WTC11 (cell line): Measurements from ENCODE around the gene DCST2.

ENCODE experiments used
- ELF4 ChIP-seq: sonication (generic); formaldehyde crosslinking; IDR thresholded peaks from 2 replicates; pipeline ENCODE4 v1.8.1; 2022; ENCODE audit warnings: low read depth, mild to moderate bottlenecking, moderate library complexity, missing genetic modification reagents
- FOXJ3 ChIP-seq: sonication (generic); formaldehyde crosslinking; IDR thresholded peaks from 2 replicates; pipeline ENCODE4 v1.9.0; 2021; ENCODE audit warnings: missing genetic modification reagents, mild to moderate bottlenecking, borderline replicate concordance
- IRF2 ChIP-seq: sonication (generic); formaldehyde crosslinking; IDR thresholded peaks from 2 replicates; pipeline ENCODE4 v1.8.0; 2022; ENCODE audit warnings: low read depth, missing genetic modification reagents, borderline replicate concordance
- MAX ChIP-seq: sonication (generic); formaldehyde crosslinking; IDR thresholded peaks from 2 replicates; pipeline ENCODE4 v1.8.0; 2022; ENCODE audit warnings: mild to moderate bottlenecking, missing genetic modification reagents
- NR1H2 ChIP-seq: sonication (generic); formaldehyde crosslinking; IDR thresholded peaks from 2 replicates; pipeline ENCODE4 v1.9.0; 2021; ENCODE audit warnings: mild to moderate bottlenecking, moderate library complexity, missing genetic modification reagents
- NR2C2 ChIP-seq: sonication (generic); formaldehyde crosslinking; IDR thresholded peaks from 2 replicates; pipeline ENCODE4 v1.8.0; 2022; ENCODE audit warnings: mild to moderate bottlenecking, missing genetic modification reagents
- PREB ChIP-seq: sonication (generic); formaldehyde crosslinking; IDR thresholded peaks from 2 replicates; pipeline ENCODE4 v1.8.1; 2022; ENCODE audit warnings: mild to moderate bottlenecking, missing genetic modification reagents, moderate library complexity, borderline replicate concordance
- TEAD4 ChIP-seq: sonication (generic); formaldehyde crosslinking; IDR thresholded peaks from 2 replicates; pipeline ENCODE4 v1.8.0; 2022; ENCODE audit warnings: mild to moderate bottlenecking, missing genetic modification reagents
- TP53 ChIP-seq: sonication (generic); formaldehyde crosslinking; IDR thresholded peaks from 2 replicates; pipeline ENCODE4 v1.8.1; 2023; ENCODE audit warnings: mild to moderate bottlenecking, missing genetic modification reagents
- TF ChIP-seq, protein P1 (sequence below): fragments of 200-600 bp; IDR thresholded peaks from 2 replicates; pipeline ENCODE4 v1.8.0; 2022; ENCODE audit warnings: antibody characterized with exemption
- TF ChIP-seq, protein P2 (sequence below): sonication (generic); formaldehyde crosslinking; IDR thresholded peaks from 2 replicates; pipeline ENCODE4 v1.8.0; 2022; ENCODE audit warnings: mild to moderate bottlenecking, missing genetic modification reagents
- TF ChIP-seq, protein P3 (sequence below): sonication (generic); formaldehyde crosslinking; IDR thresholded peaks from 2 replicates; pipeline ENCODE4 v1.8.1; 2022; ENCODE audit warnings: mild to moderate bottlenecking, moderate library complexity, missing genetic modification reagents
- TF ChIP-seq, protein P4 (sequence below): sonication (generic); formaldehyde crosslinking; conservative IDR thresholded peaks from 2 replicates; pipeline ENCODE4 v1.8.1; 2022; ENCODE audit warnings: mild to moderate bottlenecking, missing genetic modification reagents
- TF ChIP-seq, protein P5 (sequence below): sonication (generic); formaldehyde crosslinking; IDR thresholded peaks from 2 replicates; pipeline ENCODE4 v1.8.1; 2022; ENCODE audit warnings: low read depth, mild to moderate bottlenecking, moderate library complexity, missing genetic modification reagents, borderline replicate concordance

GRCh38 chr1:154971341-154971998 lies 62.1 kb downstream of the DCST2 start:
- TF ChIP-seq IRF2 = no peak
- no peak for TF ChIP-seq NR1H2 (CRISPR knock-in tag)
- no peak for TF ChIP-seq FOXJ3
- TF ChIP-seq MAX (CRISPR knock-in tag) = no peak
- no peak for TF ChIP-seq TP53 (CRISPR knock-in tag)
- no peak for TF ChIP-seq NR2C2 (CRISPR knock-in tag)
- TF ChIP-seq, protein P1, sequence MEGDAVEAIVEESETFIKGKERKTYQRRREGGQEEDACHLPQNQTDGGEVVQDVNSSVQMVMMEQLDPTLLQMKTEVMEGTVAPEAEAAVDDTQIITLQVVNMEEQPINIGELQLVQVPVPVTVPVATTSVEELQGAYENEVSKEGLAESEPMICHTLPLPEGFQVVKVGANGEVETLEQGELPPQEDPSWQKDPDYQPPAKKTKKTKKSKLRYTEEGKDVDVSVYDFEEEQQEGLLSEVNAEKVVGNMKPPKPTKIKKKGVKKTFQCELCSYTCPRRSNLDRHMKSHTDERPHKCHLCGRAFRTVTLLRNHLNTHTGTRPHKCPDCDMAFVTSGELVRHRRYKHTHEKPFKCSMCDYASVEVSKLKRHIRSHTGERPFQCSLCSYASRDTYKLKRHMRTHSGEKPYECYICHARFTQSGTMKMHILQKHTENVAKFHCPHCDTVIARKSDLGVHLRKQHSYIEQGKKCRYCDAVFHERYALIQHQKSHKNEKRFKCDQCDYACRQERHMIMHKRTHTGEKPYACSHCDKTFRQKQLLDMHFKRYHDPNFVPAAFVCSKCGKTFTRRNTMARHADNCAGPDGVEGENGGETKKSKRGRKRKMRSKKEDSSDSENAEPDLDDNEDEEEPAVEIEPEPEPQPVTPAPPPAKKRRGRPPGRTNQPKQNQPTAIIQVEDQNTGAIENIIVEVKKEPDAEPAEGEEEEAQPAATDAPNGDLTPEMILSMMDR = no peak
- no peak for TF ChIP-seq PREB (CRISPR knock-in tag)
- TF ChIP-seq, protein P2, sequence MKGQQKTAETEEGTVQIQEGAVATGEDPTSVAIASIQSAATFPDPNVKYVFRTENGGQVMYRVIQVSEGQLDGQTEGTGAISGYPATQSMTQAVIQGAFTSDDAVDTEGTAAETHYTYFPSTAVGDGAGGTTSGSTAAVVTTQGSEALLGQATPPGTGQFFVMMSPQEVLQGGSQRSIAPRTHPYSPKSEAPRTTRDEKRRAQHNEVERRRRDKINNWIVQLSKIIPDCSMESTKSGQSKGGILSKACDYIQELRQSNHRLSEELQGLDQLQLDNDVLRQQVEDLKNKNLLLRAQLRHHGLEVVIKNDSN (CRISPR knock-in tag) = no peak
- TF ChIP-seq, protein P3, sequence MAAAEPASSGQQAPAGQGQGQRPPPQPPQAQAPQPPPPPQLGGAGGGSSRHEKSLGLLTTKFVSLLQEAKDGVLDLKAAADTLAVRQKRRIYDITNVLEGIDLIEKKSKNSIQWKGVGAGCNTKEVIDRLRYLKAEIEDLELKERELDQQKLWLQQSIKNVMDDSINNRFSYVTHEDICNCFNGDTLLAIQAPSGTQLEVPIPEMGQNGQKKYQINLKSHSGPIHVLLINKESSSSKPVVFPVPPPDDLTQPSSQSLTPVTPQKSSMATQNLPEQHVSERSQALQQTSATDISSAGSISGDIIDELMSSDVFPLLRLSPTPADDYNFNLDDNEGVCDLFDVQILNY (CRISPR knock-in tag) = no peak
- no peak for TF ChIP-seq ELF4 (CRISPR knock-in tag)
- TF ChIP-seq, protein P4, sequence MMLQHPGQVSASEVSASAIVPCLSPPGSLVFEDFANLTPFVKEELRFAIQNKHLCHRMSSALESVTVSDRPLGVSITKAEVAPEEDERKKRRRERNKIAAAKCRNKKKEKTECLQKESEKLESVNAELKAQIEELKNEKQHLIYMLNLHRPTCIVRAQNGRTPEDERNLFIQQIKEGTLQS (CRISPR knock-in tag) = no peak
- TF ChIP-seq, protein P5, sequence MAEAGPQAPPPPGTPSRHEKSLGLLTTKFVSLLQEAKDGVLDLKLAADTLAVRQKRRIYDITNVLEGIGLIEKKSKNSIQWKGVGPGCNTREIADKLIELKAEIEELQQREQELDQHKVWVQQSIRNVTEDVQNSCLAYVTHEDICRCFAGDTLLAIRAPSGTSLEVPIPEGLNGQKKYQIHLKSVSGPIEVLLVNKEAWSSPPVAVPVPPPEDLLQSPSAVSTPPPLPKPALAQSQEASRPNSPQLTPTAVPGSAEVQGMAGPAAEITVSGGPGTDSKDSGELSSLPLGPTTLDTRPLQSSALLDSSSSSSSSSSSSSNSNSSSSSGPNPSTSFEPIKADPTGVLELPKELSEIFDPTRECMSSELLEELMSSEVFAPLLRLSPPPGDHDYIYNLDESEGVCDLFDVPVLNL (CRISPR knock-in tag) = no peak
- no peak for TF ChIP-seq TEAD4 (CRISPR knock-in tag)
